HL-60 (cell line): ENCODE measurements around the gene PRPF19.
A peak's percentile ranks its signal among the peaks of the same experiment; 100 is the strongest.

Source experiments
- DNase-seq, 2 experiments: peaks; one replicate each; pipeline ENCODE4 v3.0.0-alpha.2; 2010 to 2020; ENCODE audit warnings: low read depth in 1 of 2, low spot score in 1 of 2
- H3K27ac ChIP-seq: fragments of 250-450 bp; sonication (Bioruptor Pico); replicated peaks from 2 replicates; pipeline ENCODE4 v1.5.1; 2020; ENCODE audit warnings: mild to moderate bottlenecking, moderate library complexity
- H3K27me3 ChIP-seq: fragments of 250-450 bp; sonication (Bioruptor Pico); 2 replicates; pipeline ENCODE4 v1.5.1; 2021; ENCODE audit warnings: mild to moderate bottlenecking, moderate library complexity; ENCODE audit not compliant: insufficient read depth, poor library complexity, severe bottlenecking
- H3K4me3 ChIP-seq: replicated peaks from 2 replicates; pipeline ENCODE4 v1.5.1; 2011; ENCODE audit warnings: mild to moderate bottlenecking, control low read depth, low read length; ENCODE audit not compliant: insufficient read depth
- GABPA ChIP-seq: IDR thresholded peaks from 2 replicates; pipeline ENCODE4 v1.6.1; 2012; ENCODE audit warnings: low read depth
- POLR2AphosphoS5 ChIP-seq: IDR thresholded peaks from 2 replicates; pipeline ENCODE4 v1.6.1; 2012; ENCODE audit warnings: low read depth
- REST ChIP-seq: IDR thresholded peaks from 2 replicates; pipeline ENCODE4 v1.6.1; 2012; ENCODE audit warnings: low read depth; ENCODE audit not compliant: insufficient replicate concordance
- SPI1 ChIP-seq: IDR thresholded peaks from 2 replicates; pipeline ENCODE4 v1.6.1; 2012; ENCODE audit warnings: low read depth, mild to moderate bottlenecking, borderline replicate concordance
- TF ChIP-seq, protein P1 (sequence below): IDR thresholded peaks from one replicate; pipeline ENCODE4 v1.5.1; 2011; ENCODE audit warnings: low read length, control low read depth, inconsistent platforms; ENCODE audit not compliant: insufficient read depth

Gene PRPF19

GRCh38 chr11:60926500-60926899 is 20.1 kb upstream of the PRPF19 start:
- Histone ChIP-seq H3K4me3 (no peak overlapping the region), H3K27ac (no peak overlapping the region), H3K27me3 (peaks cover 31% of the 10 kb centered on the region)
- TF ChIP-seq GABPA (no peak), REST (no peak), SPI1 (no peak)
- DNase-seq: no peak

- Histone ChIP-seq H3K4me3 (no peak overlapping the region), H3K27me3 (peaks cover 31% of the 10 kb centered on the region), H3K27ac (no peak overlapping the region)
- no peak for DNase-seq
- TF ChIP-seq GABPA (no peak), SPI1 (no peak)
Observed at GRCh38 chr11:60925868-60926267, 19.5 kb upstream of the PRPF19 start.

DNA sequence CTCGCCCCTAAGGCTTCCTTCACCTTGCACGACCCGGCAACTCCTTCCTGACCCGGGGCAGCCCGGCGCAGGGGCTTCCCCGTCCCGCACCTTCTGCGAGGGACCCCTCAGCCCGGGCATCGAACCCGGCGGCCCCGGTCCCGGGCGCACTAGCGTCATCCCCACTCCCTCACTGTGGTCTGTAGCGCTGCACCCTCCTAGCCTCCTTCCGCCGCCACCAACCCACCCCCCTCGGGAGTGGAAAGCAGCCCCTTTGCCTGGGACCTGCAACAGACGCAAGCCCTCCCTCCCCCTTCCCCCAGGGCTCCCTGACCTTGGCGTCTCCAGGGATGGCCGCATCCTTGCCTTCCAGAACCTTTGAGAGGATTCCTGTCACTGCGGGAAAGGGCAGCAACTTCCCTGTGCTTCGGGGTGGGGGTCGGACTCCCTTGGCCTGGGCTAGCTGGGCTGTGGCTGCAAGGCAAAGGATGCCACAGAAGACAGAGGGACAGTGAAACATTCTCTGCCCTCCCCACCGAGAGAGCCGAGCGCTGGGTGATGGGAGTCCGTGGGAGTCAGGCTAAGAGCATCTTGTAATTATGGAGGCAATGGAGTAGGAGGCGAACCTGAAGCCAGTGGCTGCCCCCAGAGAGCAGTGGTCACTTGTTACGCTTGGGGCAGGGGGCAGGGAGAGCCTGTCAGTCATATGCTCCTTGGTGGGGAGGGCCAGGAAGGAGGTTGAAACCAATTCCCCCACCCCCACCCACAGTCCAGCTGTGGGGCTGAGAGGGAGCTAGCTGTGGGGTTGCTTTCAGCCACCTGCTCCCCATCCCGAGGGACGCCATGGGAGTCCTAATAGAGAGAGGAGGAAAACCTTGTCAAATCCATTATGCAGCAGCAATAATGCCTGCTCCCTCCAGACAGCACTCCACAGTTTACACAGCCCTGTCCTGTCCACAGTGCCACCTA is 18.8 kb upstream of the PRPF19 start:
- TF ChIP-seq SPI1: no peak
- TF ChIP-seq, protein P1, sequence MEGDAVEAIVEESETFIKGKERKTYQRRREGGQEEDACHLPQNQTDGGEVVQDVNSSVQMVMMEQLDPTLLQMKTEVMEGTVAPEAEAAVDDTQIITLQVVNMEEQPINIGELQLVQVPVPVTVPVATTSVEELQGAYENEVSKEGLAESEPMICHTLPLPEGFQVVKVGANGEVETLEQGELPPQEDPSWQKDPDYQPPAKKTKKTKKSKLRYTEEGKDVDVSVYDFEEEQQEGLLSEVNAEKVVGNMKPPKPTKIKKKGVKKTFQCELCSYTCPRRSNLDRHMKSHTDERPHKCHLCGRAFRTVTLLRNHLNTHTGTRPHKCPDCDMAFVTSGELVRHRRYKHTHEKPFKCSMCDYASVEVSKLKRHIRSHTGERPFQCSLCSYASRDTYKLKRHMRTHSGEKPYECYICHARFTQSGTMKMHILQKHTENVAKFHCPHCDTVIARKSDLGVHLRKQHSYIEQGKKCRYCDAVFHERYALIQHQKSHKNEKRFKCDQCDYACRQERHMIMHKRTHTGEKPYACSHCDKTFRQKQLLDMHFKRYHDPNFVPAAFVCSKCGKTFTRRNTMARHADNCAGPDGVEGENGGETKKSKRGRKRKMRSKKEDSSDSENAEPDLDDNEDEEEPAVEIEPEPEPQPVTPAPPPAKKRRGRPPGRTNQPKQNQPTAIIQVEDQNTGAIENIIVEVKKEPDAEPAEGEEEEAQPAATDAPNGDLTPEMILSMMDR: no peak
- no peak for TF ChIP-seq GABPA
- TF ChIP-seq REST: no peak
- no peak for TF ChIP-seq POLR2AphosphoS5
- Histone ChIP-seq H3K27me3 (peaks cover 30% of the 10 kb centered on the region), H3K4me3 (no peak overlapping the region), H3K27ac (no peak overlapping the region)
- no peak for DNase-seq

DNA sequence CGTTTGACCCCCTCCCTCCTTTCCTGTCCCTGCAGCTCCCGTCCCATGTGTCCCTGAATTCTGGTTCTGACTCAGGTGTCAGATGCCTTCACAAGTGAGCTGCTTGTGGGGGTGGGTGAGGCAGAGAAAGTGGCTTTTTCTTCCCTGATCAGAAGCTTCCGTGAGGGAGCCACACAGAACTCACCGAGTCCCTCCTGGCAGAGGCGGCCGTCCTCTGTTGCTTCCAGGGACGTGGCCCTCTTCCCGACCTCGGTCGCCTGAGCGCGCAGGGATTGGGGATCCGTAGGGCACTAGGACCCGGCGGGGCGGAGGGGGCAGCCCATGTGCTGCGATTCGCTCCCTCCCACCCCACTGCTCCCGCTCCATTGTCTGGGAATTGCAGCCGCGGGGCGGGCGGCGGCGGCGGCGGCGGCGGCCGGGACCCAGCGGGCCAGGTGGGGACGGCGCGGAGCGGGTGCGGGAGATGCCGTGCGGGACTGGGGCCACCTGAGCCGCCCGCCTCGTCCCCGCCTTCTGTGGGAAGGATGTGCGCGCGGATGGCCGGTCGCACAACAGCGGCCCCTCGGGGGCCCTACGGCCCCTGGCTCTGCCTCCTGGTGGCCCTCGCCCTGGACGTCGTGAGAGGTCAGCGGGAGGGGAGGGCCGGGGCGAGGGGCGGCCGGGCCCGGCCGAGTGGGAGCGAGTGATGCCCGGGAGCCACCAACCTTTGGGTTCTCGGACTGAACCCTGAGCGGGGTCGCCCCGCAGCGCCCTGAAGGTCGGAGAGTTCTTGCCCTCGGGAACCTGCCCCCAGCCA is 17.9 kb upstream of the PRPF19 start, which contains the start of gene TMEM132A:
TMEM132A (plus strand) TSS at position 351 of the 796 bp plus-strand sequence; CDS start at position 525, 174 bp downstream.
- Histone ChIP-seq H3K27me3 (peaks cover 28% of the 10 kb centered on the region), H3K27ac (no peak within 1 kb of the TSS), H3K4me3 (no peak within 1 kb of the TSS; the same call in 1 of the 2 replicates)
- TF ChIP-seq GABPA (no peak), POLR2AphosphoS5 (peak; percentile 47; the same call in 1 of the 2 replicates)
- no peak for DNase-seq

DNA sequence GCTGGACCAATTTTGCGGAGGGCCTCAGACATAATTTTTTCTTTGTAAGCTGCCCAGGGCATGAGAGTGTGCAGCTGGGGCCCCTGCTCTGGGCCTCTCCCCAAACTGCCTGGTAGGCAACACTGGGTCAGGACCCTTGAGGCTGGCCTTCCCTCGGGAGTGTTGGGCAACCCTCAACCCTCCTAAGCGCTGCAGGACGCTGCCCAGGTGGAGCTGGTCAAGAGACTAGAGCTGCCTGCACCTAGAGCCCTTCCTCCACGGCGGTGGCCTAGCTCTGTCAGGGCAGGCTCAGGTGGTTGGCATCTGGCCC is 17.4 kb upstream of the PRPF19 start:
- DNase-seq: no peak
- TF ChIP-seq REST (no peak), POLR2AphosphoS5 (peak; percentile 55; the same call in 1 of the 2 replicates)
- Histone ChIP-seq H3K27me3 (peaks cover 28% of the 10 kb centered on the region), H3K27ac (no peak overlapping the region), H3K4me3 (no peak overlapping the region)
